Adrenal gland (tissue), 5 donors: ENCODE results near the gene DPYD.

Source experiments
- POLR2A ChIP-seq, 2 donors: fragments of 450-650 bp; IDR thresholded peaks; one replicate each; pipeline ENCODE4 v1.6.1; 2017; ENCODE audit warnings: antibody characterized with exemption in 2 of 2, mild to moderate bottlenecking in 2 of 2, moderate library complexity in 1 of 2
- TF ChIP-seq, protein P1 (sequence below), 6 experiments: fragments of 450-650 bp in 4 of 6; fragments of 200-600 bp in 2 of 6; sonication (generic) in 1 of 6; IDR thresholded peaks; 1 replicate in 5 of 6; 2 replicates in 1 of 6; pipeline versions ENCODE4 v1.5.1 to v1.8.0; 2016 to 2021; ENCODE audit warnings: antibody characterized with exemption in 6 of 6, mild to moderate bottlenecking in 2 of 6, moderate library complexity in 1 of 6
- donor health status: DM: no; HTN: no; CAD: no.

DNA sequence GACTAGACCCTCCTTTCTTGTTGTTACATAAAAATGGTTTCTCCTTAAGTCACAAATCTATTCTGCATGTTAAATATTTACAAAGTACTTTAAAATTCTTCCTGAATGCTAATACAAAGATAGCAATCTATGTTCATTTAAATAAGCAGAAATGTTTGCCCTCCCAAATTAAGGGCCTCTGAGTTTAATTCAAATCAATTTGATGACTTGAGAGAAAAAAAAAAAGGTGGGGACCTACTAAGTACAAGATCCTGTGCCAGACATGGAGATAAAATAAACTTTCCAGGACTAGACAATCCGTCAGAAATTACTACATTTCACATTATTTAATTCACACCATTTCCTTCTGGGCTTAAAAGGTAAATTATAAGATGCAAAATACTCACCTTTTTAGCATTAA is 548.3 kb downstream of the DPYD start:
- TF ChIP-seq, protein P1, sequence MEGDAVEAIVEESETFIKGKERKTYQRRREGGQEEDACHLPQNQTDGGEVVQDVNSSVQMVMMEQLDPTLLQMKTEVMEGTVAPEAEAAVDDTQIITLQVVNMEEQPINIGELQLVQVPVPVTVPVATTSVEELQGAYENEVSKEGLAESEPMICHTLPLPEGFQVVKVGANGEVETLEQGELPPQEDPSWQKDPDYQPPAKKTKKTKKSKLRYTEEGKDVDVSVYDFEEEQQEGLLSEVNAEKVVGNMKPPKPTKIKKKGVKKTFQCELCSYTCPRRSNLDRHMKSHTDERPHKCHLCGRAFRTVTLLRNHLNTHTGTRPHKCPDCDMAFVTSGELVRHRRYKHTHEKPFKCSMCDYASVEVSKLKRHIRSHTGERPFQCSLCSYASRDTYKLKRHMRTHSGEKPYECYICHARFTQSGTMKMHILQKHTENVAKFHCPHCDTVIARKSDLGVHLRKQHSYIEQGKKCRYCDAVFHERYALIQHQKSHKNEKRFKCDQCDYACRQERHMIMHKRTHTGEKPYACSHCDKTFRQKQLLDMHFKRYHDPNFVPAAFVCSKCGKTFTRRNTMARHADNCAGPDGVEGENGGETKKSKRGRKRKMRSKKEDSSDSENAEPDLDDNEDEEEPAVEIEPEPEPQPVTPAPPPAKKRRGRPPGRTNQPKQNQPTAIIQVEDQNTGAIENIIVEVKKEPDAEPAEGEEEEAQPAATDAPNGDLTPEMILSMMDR (IDR thresholded peaks at IDR 0.05): no peak
- TF ChIP-seq POLR2A (IDR thresholded peaks at IDR 0.05): no peak
